ENCODE data around the gene HSD17B8.

The HSD17B8 gene

DNA sequence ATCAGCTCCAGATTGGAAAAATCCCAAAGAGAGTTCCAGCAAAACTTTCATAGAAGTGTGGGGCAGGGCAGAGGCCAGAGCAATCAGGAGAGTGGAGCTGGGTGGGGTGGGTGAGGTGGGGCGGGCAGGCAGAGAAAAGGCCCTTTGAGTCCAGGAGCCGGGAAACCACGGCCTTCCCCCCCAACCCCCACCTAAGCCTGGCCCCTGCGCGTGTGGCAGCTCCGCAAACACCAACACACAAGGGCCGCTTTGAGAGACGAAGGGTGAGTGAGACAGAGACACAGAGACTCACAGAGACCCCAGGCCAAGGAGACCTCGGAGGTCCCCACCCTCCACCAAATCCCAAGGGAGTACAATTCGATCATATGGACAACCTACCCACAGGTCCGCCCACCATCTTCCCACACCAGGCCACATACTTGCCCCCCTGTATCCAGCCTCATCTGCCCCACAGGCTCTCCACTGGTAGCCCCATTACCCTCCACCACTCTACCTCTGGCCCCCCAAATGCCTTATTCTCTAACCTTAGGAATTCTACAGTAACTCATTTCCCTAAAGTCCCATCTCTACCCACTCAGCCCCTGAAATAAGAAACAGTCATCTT is 13.8 kb upstream of the HSD17B8 start:
- Histone ChIP-seq H3K27ac (ENCODE audit: low read length) (no peak overlapping the region), H3K36me3 (ENCODE audit: insufficient read depth, low read length) (peaks cover 19% of the 10 kb centered on the region), H4K20me1 (ENCODE audit: insufficient read depth, low read length) (peaks cover 16% of the 10 kb centered on the region; the same call in 1 of the 2 replicates), H3K27me3 (ENCODE audit: insufficient read depth, low read length, poor library complexity) (no peaks in the 10 kb centered on the region), H3K9ac (ENCODE audit: low read depth, low read length) (no peak overlapping the region), H2AFZ (ENCODE audit: low read depth, low read length) (no peak overlapping the region), H3K79me2 (ENCODE audit: insufficient read depth, low read length) (no peaks in the 10 kb centered on the region), H3K4me3 (ENCODE audit: low read depth in 1 of 2, low read length in 2 of 2) (no peak overlapping the region), H3K9me3 (ENCODE audit: insufficient read depth, low read length, severe bottlenecking) (no peaks in the 10 kb centered on the region), H3K4me2 (ENCODE audit: insufficient read depth, low read length) (no peak overlapping the region), H3K4me1 (ENCODE audit: insufficient read depth, low read length) (no peaks in the 10 kb centered on the region)
- no peak for ATAC-seq (ENCODE audit: insufficient read depth, low read depth)
- TF ChIP-seq EZH2 (IDR thresholded peaks at IDR 0.05; ENCODE audit: borderline replicate concordance, low read depth, low read length, severe bottlenecking) = no peak
- TF ChIP-seq, protein P1, sequence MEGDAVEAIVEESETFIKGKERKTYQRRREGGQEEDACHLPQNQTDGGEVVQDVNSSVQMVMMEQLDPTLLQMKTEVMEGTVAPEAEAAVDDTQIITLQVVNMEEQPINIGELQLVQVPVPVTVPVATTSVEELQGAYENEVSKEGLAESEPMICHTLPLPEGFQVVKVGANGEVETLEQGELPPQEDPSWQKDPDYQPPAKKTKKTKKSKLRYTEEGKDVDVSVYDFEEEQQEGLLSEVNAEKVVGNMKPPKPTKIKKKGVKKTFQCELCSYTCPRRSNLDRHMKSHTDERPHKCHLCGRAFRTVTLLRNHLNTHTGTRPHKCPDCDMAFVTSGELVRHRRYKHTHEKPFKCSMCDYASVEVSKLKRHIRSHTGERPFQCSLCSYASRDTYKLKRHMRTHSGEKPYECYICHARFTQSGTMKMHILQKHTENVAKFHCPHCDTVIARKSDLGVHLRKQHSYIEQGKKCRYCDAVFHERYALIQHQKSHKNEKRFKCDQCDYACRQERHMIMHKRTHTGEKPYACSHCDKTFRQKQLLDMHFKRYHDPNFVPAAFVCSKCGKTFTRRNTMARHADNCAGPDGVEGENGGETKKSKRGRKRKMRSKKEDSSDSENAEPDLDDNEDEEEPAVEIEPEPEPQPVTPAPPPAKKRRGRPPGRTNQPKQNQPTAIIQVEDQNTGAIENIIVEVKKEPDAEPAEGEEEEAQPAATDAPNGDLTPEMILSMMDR (IDR thresholded peaks at IDR 0.05; ENCODE audit: borderline replicate concordance, extremely low read depth, low read length, poor library complexity, severe bottlenecking) = no peak
- DNase-seq = no peak

DNA sequence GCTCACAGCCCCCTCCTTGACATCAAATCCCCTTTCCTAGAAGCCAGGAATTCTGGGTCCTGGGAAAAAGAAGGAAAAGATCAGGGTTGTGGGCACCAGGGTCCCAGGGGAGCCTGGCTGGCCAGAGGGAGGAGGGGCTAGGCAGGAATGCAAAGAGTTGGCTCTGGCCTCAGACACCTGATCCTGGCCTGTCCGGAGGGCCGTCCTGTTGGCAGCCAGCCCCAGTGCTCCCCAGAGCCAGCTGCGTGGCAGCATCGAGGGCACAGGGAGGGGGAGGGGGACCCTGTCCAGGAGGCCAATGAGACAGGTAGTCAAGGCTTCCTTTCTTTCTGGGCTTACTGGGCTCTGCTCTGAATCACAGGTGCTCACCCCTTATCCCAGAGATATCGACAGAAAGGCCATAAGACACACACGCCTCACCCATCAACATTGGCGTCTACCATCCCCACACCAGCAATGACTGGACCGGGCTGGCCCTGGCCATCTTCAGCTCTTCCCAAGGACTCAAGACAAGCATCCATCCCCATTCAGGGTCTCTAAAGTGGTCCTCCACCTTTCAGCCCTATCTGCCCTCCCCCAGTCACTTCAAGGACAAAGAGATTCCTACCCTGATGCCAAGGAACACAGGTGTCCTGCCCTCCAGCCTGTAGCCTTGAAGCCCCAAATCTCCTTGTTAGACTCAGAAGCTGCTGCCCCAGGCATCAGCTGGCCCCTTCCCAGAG is 12.9 kb upstream of the HSD17B8 start:
- H3K9me3 ChIP-seq (ENCODE audit: insufficient read depth, low read length, severe bottlenecking) = no peaks in the 10 kb centered on the region
- no peak overlapping the region for H3K9ac ChIP-seq (ENCODE audit: low read depth, low read length)
- ATAC-seq (ENCODE audit: insufficient read depth, low read depth) = 0 out of 3 replicates have a peak, but pooled peaks have one; percentile 13
- H3K4me2 ChIP-seq (ENCODE audit: insufficient read depth, low read length) = no peak overlapping the region
- no peaks in the 10 kb centered on the region for H3K4me1 ChIP-seq (ENCODE audit: insufficient read depth, low read length)
- no peaks in the 10 kb centered on the region for H3K27me3 ChIP-seq (ENCODE audit: insufficient read depth, low read length, poor library complexity)
- no peak overlapping the region for H3K27ac ChIP-seq (ENCODE audit: low read length)
- peaks cover 28% of the 10 kb centered on the region for H3K36me3 ChIP-seq (ENCODE audit: insufficient read depth, low read length)
- no peak overlapping the region for H2AFZ ChIP-seq (ENCODE audit: low read depth, low read length)
- no peaks in the 10 kb centered on the region for H3K79me2 ChIP-seq (ENCODE audit: insufficient read depth, low read length)
- no peak for DNase-seq
- TF ChIP-seq, protein P1 (IDR thresholded peaks at IDR 0.05; ENCODE audit: borderline replicate concordance, extremely low read depth, low read length, poor library complexity, severe bottlenecking) = no peak
- TF ChIP-seq EZH2 (IDR thresholded peaks at IDR 0.05; ENCODE audit: borderline replicate concordance, low read depth, low read length, severe bottlenecking) = no peak
- H4K20me1 ChIP-seq (ENCODE audit: insufficient read depth, low read length) = peaks cover 22% of the 10 kb centered on the region; the same call in 1 of the 2 replicates
- no peak overlapping the region for H3K4me3 ChIP-seq (ENCODE audit: low read depth in 1 of 2, low read length in 2 of 2)

DNA sequence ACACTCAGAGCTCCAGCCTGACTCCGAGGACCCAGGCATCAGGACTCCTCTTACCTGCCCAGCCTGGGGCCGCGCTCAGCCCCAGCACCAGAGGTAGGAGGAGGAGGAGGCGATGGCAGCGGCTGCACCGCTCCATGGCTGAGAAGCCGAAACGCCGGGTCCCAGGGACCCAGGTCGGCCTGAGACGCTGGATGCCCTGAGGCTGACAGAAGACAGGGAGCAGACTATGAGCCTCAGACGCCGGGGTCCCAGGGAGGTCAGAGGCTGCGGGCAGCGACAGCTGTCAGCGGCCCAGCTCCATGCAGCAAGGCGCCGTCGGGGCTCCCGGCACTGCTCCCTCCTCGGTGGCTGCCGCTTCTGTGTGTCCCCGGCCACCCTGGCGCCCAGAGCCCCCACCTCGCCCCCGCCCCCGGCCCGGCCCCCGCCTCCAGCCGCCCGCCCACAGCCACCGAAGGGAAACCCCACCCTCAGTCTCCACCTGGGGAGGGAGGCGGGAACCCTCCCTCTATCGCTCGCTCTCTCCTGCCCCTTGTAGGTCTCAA is 12.3 kb upstream of the HSD17B8 start, which contains the start of gene COL11A2:
Gene COL11A2, minus strand, starts transcription at position 363 of the 542 bp plus-strand sequence. Its CDS starts 227 bp downstream, at position 136.
- Histone ChIP-seq H3K36me3 (ENCODE audit: insufficient read depth, low read length) (peaks cover 33% of the 10 kb centered on the region), H2AFZ (ENCODE audit: low read depth, low read length) (no peak within 1 kb of the TSS), H4K20me1 (ENCODE audit: insufficient read depth, low read length) (peaks cover 24% of the 10 kb centered on the region; the same call in 1 of the 2 replicates), H3K9ac (ENCODE audit: low read depth, low read length) (no peak within 1 kb of the TSS), H3K27ac (ENCODE audit: low read length) (no peak within 1 kb of the TSS), H3K4me3 (ENCODE audit: low read depth in 1 of 2, low read length in 2 of 2) (no peak within 1 kb of the TSS), H3K9me3 (ENCODE audit: insufficient read depth, low read length, severe bottlenecking) (no peaks in the 10 kb centered on the region), H3K4me2 (ENCODE audit: insufficient read depth, low read length) (no peak within 1 kb of the TSS), H3K27me3 (ENCODE audit: insufficient read depth, low read length, poor library complexity) (no peaks in the 10 kb centered on the region), H3K4me1 (ENCODE audit: insufficient read depth, low read length) (no peaks in the 10 kb centered on the region), H3K79me2 (ENCODE audit: insufficient read depth, low read length) (0 out of 2 replicates have a peak, but pooled peaks cover 2% of the 10 kb centered on the region)
- ATAC-seq (ENCODE audit: insufficient read depth, low read depth) = peak; percentile 27; the same call in 1 of the 3 replicates
- DNase-seq = no peak
- TF ChIP-seq, protein P1 (IDR thresholded peaks at IDR 0.05; ENCODE audit: borderline replicate concordance, extremely low read depth, low read length, poor library complexity, severe bottlenecking) = no peak
- TF ChIP-seq EZH2 (IDR thresholded peaks at IDR 0.05; ENCODE audit: borderline replicate concordance, low read depth, low read length, severe bottlenecking) = no peak

Measured in DND-41 (cell line).